Tibial nerve (tissue), 3 donors: ENCODE data around the gene DPH3.

Source experiments
- CTCF ChIP-seq, 5 experiments: fragments of 200-600 bp in 3 of 5; fragments of 450-650 bp in 2 of 5; sonication (generic) in 3 of 5; IDR thresholded peaks; one replicate each; pipeline ENCODE4 v1.5.1; 2016 to 2019; ENCODE audit warnings: antibody characterized with exemption in 5 of 5, mild to moderate bottlenecking in 3 of 5, moderate library complexity in 2 of 5
- POLR2A ChIP-seq, 2 donors: fragments of 450-650 bp; IDR thresholded peaks; one replicate each; pipeline ENCODE4 v1.6.1; 2017; ENCODE audit warnings: antibody characterized with exemption in 2 of 2, mild to moderate bottlenecking in 2 of 2, moderate library complexity in 2 of 2

- no peak for TF ChIP-seq CTCF (IDR thresholded peaks at IDR 0.05)
- TF ChIP-seq POLR2A (IDR thresholded peaks at IDR 0.05) = no peak
Observed at GRCh38 chr3:16294844-16295243, 30.1 kb upstream of the DPH3 start.
